ENCODE measurements around the gene MSLN.

Gene MSLN

GRCh38 chr16:778447-778846 lies 17.9 kb downstream of the MSLN start:
- DNase-seq = no peak

- DNase-seq = no peak
Measured at GRCh38 chr16:778909-779527, 18.5 kb downstream of the MSLN start.

- DNase-seq = no peak
Measured at GRCh38 chr16:779561-779960, 19.0 kb downstream of the MSLN start.

- no peak for DNase-seq
Measured at GRCh38 chr16:780296-780695, 19.8 kb downstream of the MSLN start.

- DNase-seq = no peak
Measured at GRCh38 chr16:781346-782010, 20.9 kb downstream of the MSLN start.

- DNase-seq = peak; percentile 58
Measured at GRCh38 chr16:782258-782657, 21.7 kb downstream of the MSLN start.

- DNase-seq = peak; percentile 97
Measured at GRCh38 chr16:782766-783403, 22.4 kb downstream of the MSLN start.

GRCh38 chr16:783404-784161 lies 23.0 kb downstream of the MSLN start:
- DNase-seq = no peak

GRCh38 chr16:784431-784830 lies 23.9 kb downstream of the MSLN start:
- DNase-seq = no peak

- DNase-seq = peak; percentile 37
Measured at GRCh38 chr16:785563-786535, 25.3 kb downstream of the MSLN start.

- DNase-seq = no peak
Measured at GRCh38 chr16:787321-787966, 26.9 kb downstream of the MSLN start.

GRCh38 chr16:787978-788398 lies 27.5 kb downstream of the MSLN start, which contains the start of gene RPUSD1:
Gene RPUSD1 (minus strand): TSS chr16:788381. CDS start chr16:787737, 644 bp downstream.
- peak; percentile 58 for DNase-seq

- peak; percentile 97 for DNase-seq
Measured at GRCh38 chr16:788399-789126, 28.0 kb downstream of the MSLN start, which contains the start of gene CHTF18. Gene CHTF18 (plus strand): TSS chr16:788620. CDS start chr16:788685, 65 bp downstream.

GRCh38 chr16:789191-789850 lies 28.8 kb downstream of the MSLN start:
- no peak for DNase-seq

- no peak for DNase-seq
Measured at GRCh38 chr16:790086-790485, 29.6 kb downstream of the MSLN start.

GRCh38 chr16:791131-791530 lies 30.6 kb downstream of the MSLN start:
- DNase-seq = no peak

- no peak for DNase-seq
Measured at GRCh38 chr16:792221-792995, 31.9 kb downstream of the MSLN start.

- DNase-seq = no peak
Measured at GRCh38 chr16:793414-793813, 32.9 kb downstream of the MSLN start.

GRCh38 chr16:794091-794822 lies 33.7 kb downstream of the MSLN start:
- DNase-seq = no peak
